Neutrophil (primary cell): ENCODE measurements around the gene CFB.
A peak's percentile ranks its signal among the peaks of the same experiment; 100 is the strongest.

ENCODE experiments used
- H3K27ac ChIP-seq: fragments of 200-600 bp; sonication (generic); 2 replicates; pipeline ENCODE4 v1.5.1; 2016; ENCODE audit warnings: mild to moderate bottlenecking, moderate library complexity
- H3K27me3 ChIP-seq: fragments of 200-600 bp; sonication (generic); 2 replicates; pipeline ENCODE4 v1.6.0; 2016; ENCODE audit warnings: mild to moderate bottlenecking
- H3K36me3 ChIP-seq: fragments of 200-600 bp; sonication (generic); 2 replicates; pipeline ENCODE4 v1.5.1; 2017
- H3K4me1 ChIP-seq, 2 experiments: fragments of 200-600 bp in 1 of 2; sonication (generic) in 1 of 2; 1 replicate in 1 of 2; 2 replicates in 1 of 2; pipeline versions ENCODE4 v1.5.1 to v1.6.1; 2013 to 2016; ENCODE audit warnings: low read depth in 1 of 2, low read length in 1 of 2, mild to moderate bottlenecking in 1 of 2, moderate library complexity in 1 of 2; ENCODE audit not compliant: control insufficient read depth in 1 of 2, insufficient read depth in 1 of 2
- H3K4me3 ChIP-seq, 2 experiments: fragments of 200-600 bp in 1 of 2; sonication (generic) in 1 of 2; 1 replicate in 1 of 2; 2 replicates in 1 of 2; pipeline ENCODE4 v1.5.1; 2013 to 2016; ENCODE audit warnings: low read depth in 1 of 2, low read length in 1 of 2, mild to moderate bottlenecking in 1 of 2, moderate library complexity in 1 of 2
- H3K9me3 ChIP-seq: fragments of 200-600 bp; sonication (generic); 2 replicates; pipeline ENCODE4 v1.5.1; 2016
- CTCF ChIP-seq: fragments of 200-600 bp; sonication (generic); IDR thresholded peaks from 2 replicates; pipeline ENCODE4 v1.5.1; 2016; ENCODE audit warnings: antibody characterized with exemption

CFB gene

GRCh38 chr6:31948306-31948705 is 2.4 kb downstream of the CFB start:
- no peak for TF ChIP-seq CTCF
- no peaks in the 10 kb centered on the region for H3K4me1 ChIP-seq
- H3K27me3 ChIP-seq, result peaks cover 46% of the 10 kb centered on the region
- H3K4me3 ChIP-seq, result no peak overlapping the region
- H3K9me3 ChIP-seq, result no peaks in the 10 kb centered on the region
- H3K27ac ChIP-seq, result no peak overlapping the region
- peaks cover 27% of the 10 kb centered on the region for H3K36me3 ChIP-seq

- H3K27me3 ChIP-seq, result peaks cover 40% of the 10 kb centered on the region
- no peak overlapping the region for H3K4me3 ChIP-seq
- TF ChIP-seq CTCF, result no peak
- H3K9me3 ChIP-seq, result no peaks in the 10 kb centered on the region
- H3K36me3 ChIP-seq, result peaks cover 32% of the 10 kb centered on the region
- H3K27ac ChIP-seq, result no peak overlapping the region
- no peaks in the 10 kb centered on the region for H3K4me1 ChIP-seq
Measured at GRCh38 chr6:31948753-31949413, 3.0 kb downstream of the CFB start.

- Histone ChIP-seq H3K4me1 (no peaks in the 10 kb centered on the region), H3K27ac (no peak overlapping the region), H3K4me3 (no peak overlapping the region), H3K36me3 (peaks cover 44% of the 10 kb centered on the region), H3K9me3 (no peaks in the 10 kb centered on the region), H3K27me3 (peaks cover 28% of the 10 kb centered on the region)
- TF ChIP-seq CTCF, result no peak
Measured at GRCh38 chr6:31949926-31950548, 4.1 kb downstream of the CFB start.

GRCh38 chr6:31952140-31952805 is 6.4 kb downstream of the CFB start:
- Histone ChIP-seq H3K27ac (no peak overlapping the region), H3K27me3 (peaks cover 7% of the 10 kb centered on the region), H3K4me3 (no peak overlapping the region), H3K36me3 (peaks cover 63% of the 10 kb centered on the region), H3K9me3 (no peaks in the 10 kb centered on the region), H3K4me1 (no peaks in the 10 kb centered on the region)
- peak; percentile 64 for TF ChIP-seq CTCF

GRCh38 chr6:31952890-31953289 is 7.0 kb downstream of the CFB start:
- TF ChIP-seq CTCF, result no peak
- no peak overlapping the region for H3K27ac ChIP-seq
- H3K36me3 ChIP-seq, result peaks cover 63% of the 10 kb centered on the region
- peaks cover 1% of the 10 kb centered on the region for H3K27me3 ChIP-seq
- H3K9me3 ChIP-seq, result no peaks in the 10 kb centered on the region
- H3K4me3 ChIP-seq, result no peak overlapping the region
- peaks cover 2% of the 10 kb centered on the region in 2 experiments for H3K4me1 ChIP-seq
